Thyroid gland (tissue), 4 donors: ENCODE data around the gene KCND1.

Source experiments
- POLR2A ChIP-seq, 2 donors: fragments of 450-650 bp; IDR thresholded peaks; one replicate each; pipeline ENCODE4 v1.6.1; 2017; ENCODE audit warnings: antibody characterized with exemption in 2 of 2, mild to moderate bottlenecking in 2 of 2, moderate library complexity in 1 of 2
- TF ChIP-seq, protein P1 (sequence below), 6 experiments: fragments of 200-600 bp in 3 of 6; fragments of 450-650 bp in 3 of 6; sonication (generic) in 3 of 6; IDR thresholded peaks; one replicate each; pipeline ENCODE4 v1.5.1; 2016 to 2019; ENCODE audit warnings: antibody characterized with exemption in 6 of 6, mild to moderate bottlenecking in 2 of 6, inconsistent platforms in 1 of 6, moderate library complexity in 1 of 6

DNA sequence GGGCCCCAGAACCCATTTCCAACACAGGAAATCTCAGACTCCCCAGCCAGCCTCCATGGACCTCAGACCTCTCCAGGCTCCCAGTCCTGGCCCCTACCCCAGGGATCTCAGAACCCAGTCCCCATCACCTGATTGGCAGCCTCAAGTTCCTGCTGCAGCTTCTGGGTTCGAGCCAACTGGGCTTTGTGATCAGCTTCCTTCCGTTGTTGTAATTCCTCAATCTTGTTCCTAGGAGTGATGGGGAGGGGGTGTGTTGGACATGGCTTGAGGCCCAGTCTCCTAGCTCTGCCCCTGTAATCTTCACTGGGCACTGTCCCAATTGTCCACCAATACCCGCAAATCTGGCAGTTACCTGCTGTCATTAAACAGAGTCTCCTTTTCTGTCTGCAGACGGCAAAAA is 17.8 kb upstream of the KCND1 start:
- TF ChIP-seq, protein P1, sequence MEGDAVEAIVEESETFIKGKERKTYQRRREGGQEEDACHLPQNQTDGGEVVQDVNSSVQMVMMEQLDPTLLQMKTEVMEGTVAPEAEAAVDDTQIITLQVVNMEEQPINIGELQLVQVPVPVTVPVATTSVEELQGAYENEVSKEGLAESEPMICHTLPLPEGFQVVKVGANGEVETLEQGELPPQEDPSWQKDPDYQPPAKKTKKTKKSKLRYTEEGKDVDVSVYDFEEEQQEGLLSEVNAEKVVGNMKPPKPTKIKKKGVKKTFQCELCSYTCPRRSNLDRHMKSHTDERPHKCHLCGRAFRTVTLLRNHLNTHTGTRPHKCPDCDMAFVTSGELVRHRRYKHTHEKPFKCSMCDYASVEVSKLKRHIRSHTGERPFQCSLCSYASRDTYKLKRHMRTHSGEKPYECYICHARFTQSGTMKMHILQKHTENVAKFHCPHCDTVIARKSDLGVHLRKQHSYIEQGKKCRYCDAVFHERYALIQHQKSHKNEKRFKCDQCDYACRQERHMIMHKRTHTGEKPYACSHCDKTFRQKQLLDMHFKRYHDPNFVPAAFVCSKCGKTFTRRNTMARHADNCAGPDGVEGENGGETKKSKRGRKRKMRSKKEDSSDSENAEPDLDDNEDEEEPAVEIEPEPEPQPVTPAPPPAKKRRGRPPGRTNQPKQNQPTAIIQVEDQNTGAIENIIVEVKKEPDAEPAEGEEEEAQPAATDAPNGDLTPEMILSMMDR (IDR thresholded peaks at IDR 0.05) = no peak
- TF ChIP-seq POLR2A (IDR thresholded peaks at IDR 0.05) = no peak
